ENCODE results near the gene ACER3.

ACER3 gene

GRCh38 chr11:77065878-77066228, 205.1 kb downstream of the ACER3 start:
- DNase-seq: no peak

- peak; percentile 88 for DNase-seq
Observed at GRCh38 chr11:77066229-77067042, 205.7 kb downstream of the ACER3 start, which contains the start of gene CAPN5. CAPN5 (plus strand) TSS chr11:77066971; CDS start chr11:77084887, 17,916 bp downstream.

- DNase-seq: no peak
Observed at GRCh38 chr11:77067861-77068443, 207.2 kb downstream of the ACER3 start.

- no peak for DNase-seq
Observed at GRCh38 chr11:77068457-77069335, 208.0 kb downstream of the ACER3 start.

GRCh38 chr11:77069336-77069968, 208.7 kb downstream of the ACER3 start:
- DNase-seq: no peak

- no peak for DNase-seq
Observed at GRCh38 chr11:77069969-77070582, 209.4 kb downstream of the ACER3 start.

GRCh38 chr11:77071077-77071476, 210.4 kb downstream of the ACER3 start:
- no peak for DNase-seq

- DNase-seq: no peak
Observed at GRCh38 chr11:77071671-77072605, 211.2 kb downstream of the ACER3 start.

- DNase-seq: peak; percentile 19
Observed at GRCh38 chr11:77072851-77073327, 212.2 kb downstream of the ACER3 start.

GRCh38 chr11:77073328-77074001, 212.7 kb downstream of the ACER3 start:
- DNase-seq: no peak

- no peak for DNase-seq
Observed at GRCh38 chr11:77074205-77074604, 213.5 kb downstream of the ACER3 start.

GRCh38 chr11:77074626-77075221, 214.0 kb downstream of the ACER3 start:
- no peak for DNase-seq

- DNase-seq: no peak
Observed at GRCh38 chr11:77075425-77075905, 214.7 kb downstream of the ACER3 start.
